ENCODE measurements around the gene TBC1D2B. TPM values are rescaled to one million over a fixed set of nuclear protein-coding genes. Genes with fewer than 3 reads are reported as not detected.
A peak's percentile ranks its signal among the peaks of the same experiment; 100 is the strongest.
"Not testable (repeated sequence)": the region's sequence is repeated elsewhere in the genome, so short reads cannot be mapped to it uniquely, and the experiment has no call there.

Gene TBC1D2B
- total and polyA plus RNA-seq, 8 donors = 13.4 to 35.8 (median 22.6) TPM

DNA sequence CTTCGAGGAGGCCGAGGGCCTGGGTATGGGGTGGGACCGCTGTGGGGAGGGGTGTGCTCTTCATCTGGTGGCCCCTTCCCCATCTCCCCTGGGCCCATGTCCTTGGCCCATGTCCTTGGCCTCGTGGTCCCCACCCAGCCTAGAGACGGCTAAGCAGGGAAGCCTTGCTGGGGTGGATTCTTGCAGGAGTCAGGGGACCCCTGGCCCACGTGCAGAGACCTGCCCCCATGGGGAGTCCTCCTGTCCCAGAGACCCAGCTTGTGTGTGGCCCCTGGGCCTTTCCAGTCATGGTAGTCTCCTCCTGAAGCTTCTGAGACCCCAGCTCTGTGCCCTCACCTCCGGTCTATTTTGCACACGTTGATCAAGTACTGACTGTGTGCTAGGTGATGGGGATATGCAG is 97.4 kb downstream of the TBC1D2B start:
- DNase-seq (no peak), ATAC-seq (no peak)
- WGBS, 2 donors = 75 to 80% methylated on average over 8 of the region's 8 CpGs

GRCh38 chr15:77979157-77979556 is 98.4 kb downstream of the TBC1D2B start:
- DNase-seq = peak in 1 of 6 donors; percentile 54
- WGBS, 2 donors = 90% methylated on average over 6 of the region's 8 CpGs
- FAIRE-seq; H3K36me3 ChIP-seq; H3K27me3 ChIP-seq; ATAC-seq; H3K27ac ChIP-seq; intact Hi-C loops (cut with DNase I); H3K4me3 ChIP-seq; H3K9me3 ChIP-seq; H3K4me1 ChIP-seq: not testable (repeated sequence)

More for the DNA sequence above, 97.4 kb downstream of the TBC1D2B start:
- intact Hi-C loops (cut with DNase I) = no loop called here
- Histone ChIP-seq H3K4me3 (no peak overlapping the region), H3K27ac (no peak overlapping the region), H3K9me3 (no peaks in the 10 kb centered on the region), H3K4me1 (no peaks in the 10 kb centered on the region), H3K36me3 (no peaks in the 10 kb centered on the region), H3K27me3 (no peaks in the 10 kb centered on the region)
- no peak for FAIRE-seq
- TF ChIP-seq CTCF (IDR thresholded peaks at IDR 0.05) = no peak

DNA sequence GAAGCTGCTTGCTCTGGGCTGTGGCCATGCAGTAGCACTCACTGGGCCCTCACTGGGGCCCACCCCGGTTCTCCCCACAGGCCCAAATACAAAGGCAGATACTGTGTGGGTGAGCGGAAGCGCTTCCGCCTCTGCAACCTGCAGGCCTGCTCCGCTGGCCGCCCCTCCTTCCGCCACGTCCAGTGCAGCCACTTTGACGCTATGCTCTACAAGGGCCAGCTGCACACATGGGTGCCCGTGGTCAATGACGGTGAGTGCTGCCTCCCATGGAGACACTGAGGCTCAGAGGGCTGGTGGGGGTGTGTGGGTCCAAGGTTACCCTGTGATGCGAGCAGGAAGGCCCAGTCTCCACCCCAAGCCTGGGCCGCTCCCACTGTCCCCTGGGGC is 98.8 kb downstream of the TBC1D2B start:
- H3K27me3 ChIP-seq; FAIRE-seq; H3K4me3 ChIP-seq; H3K9me3 ChIP-seq; intact Hi-C loops (cut with DNase I); DNase-seq; H3K27ac ChIP-seq; H3K4me1 ChIP-seq; ATAC-seq; H3K36me3 ChIP-seq: not testable (repeated sequence)
- WGBS, 2 donors = 84 to 100% methylated on average over 6 to 13 of the region's 13 CpGs

GRCh38 chr15:77977903-77978758 is 99.4 kb downstream of the TBC1D2B start:
- DNase-seq; H3K27me3 ChIP-seq; H3K27ac ChIP-seq; H3K36me3 ChIP-seq; ATAC-seq; FAIRE-seq; H3K4me1 ChIP-seq; H3K4me3 ChIP-seq; H3K9me3 ChIP-seq; intact Hi-C loops (cut with DNase I): not testable (repeated sequence)
- WGBS, 2 donors = 86 to 87% methylated on average over 18 of the region's 19 CpGs

- FAIRE-seq; intact Hi-C loops (cut with DNase I); H3K9me3 ChIP-seq; H3K36me3 ChIP-seq; H3K27ac ChIP-seq; ATAC-seq; H3K27me3 ChIP-seq; H3K4me1 ChIP-seq; H3K4me3 ChIP-seq: not testable (repeated sequence)
- peak in 2 of 6 donors; percentile 30 to 62 for DNase-seq
- 84 to 91% methylated on average over 23 to 26 of the region's 26 CpGs for WGBS, 2 donors
Observed at GRCh38 chr15:77976760-77977525, 100.6 kb downstream of the TBC1D2B start.

DNA sequence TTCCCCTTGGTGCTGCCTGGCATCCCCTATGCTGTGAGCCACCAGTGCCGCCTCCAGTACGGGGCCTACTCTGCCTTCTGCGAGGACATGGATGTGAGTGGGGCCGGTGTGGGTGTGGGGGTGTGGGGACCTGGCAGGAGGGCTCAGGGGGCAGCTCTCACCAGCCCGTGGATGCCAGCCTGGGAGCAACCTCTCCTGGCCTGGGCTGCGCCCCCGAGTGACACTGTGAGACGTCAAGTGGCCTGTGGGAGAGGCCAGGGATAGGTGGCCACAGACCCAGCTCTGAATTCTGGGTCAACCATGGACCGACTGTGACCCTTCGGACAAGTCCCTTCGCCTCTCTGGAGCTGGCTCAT is 101.4 kb downstream of the TBC1D2B start:
- H3K27me3 ChIP-seq; H3K36me3 ChIP-seq; H3K27ac ChIP-seq; FAIRE-seq; intact Hi-C loops (cut with DNase I); H3K4me3 ChIP-seq; DNase-seq; ATAC-seq; H3K9me3 ChIP-seq; H3K4me1 ChIP-seq: not testable (repeated sequence)
- WGBS, 2 donors = 90 to 95% methylated on average over 9 to 11 of the region's 11 CpGs

GRCh38 chr15:77975332-77976094 is 102.0 kb downstream of the TBC1D2B start:
- no peaks in the 10 kb centered on the region for H3K27me3 ChIP-seq

More at GRCh38 chr15:77975332-77976094, 102.0 kb downstream of the TBC1D2B start:
- no peaks in the 10 kb centered on the region for H3K4me1 ChIP-seq
- no peak overlapping the region for H3K4me3 ChIP-seq
- FAIRE-seq (no peak), DNase-seq (peak in 2 of 6 donors; percentile 34 to 59), ATAC-seq (no peak)
- intact Hi-C loops (cut with DNase I) = no loop called here
- H3K27ac ChIP-seq = no peak overlapping the region
- WGBS, 2 donors = 80 to 82% methylated on average over 26 of the region's 26 CpGs
- no peak for TF ChIP-seq CTCF (IDR thresholded peaks at IDR 0.05)
- no peaks in the 10 kb centered on the region for H3K9me3 ChIP-seq
- no peaks in the 10 kb centered on the region for H3K36me3 ChIP-seq
